Liver (tissue), 2 donors: ENCODE data around the gene LSMEM2.

Experiments used
- CTCF ChIP-seq: fragments of 150-350 bp; IDR thresholded peaks from 2 replicates; pipeline ENCODE4 v1.5.1; 2017; ENCODE audit warnings: improper control_type of control experiment, low read depth, low read length; ENCODE audit not compliant: missing input control
- MAX ChIP-seq: IDR thresholded peaks from 2 replicates; pipeline ENCODE4 v1.6.1; 2016; ENCODE audit warnings: antibody characterized with exemption
- YY1 ChIP-seq: IDR thresholded peaks from 2 replicates; pipeline ENCODE4 v1.6.1; 2016; ENCODE audit warnings: antibody characterized with exemption, mild to moderate bottlenecking
- donor health status: healthy.

- TF ChIP-seq CTCF (peak; percentile 9), YY1 (no peak), MAX (no peak)
Measured at GRCh38 chr3:50297896-50298725, 19.2 kb downstream of the LSMEM2 start.
